Keratinocyte (primary cell): Measurements from ENCODE around the gene DEDD2. TPM values are rescaled to one million over a fixed set of nuclear protein-coding genes. Genes with fewer than 3 reads are reported as not detected.

Experiments used
- DNase-seq: peaks from one replicate; pipeline ENCODE4 v3.0.0-alpha.2; 2011; ENCODE audit warnings: low read depth, missing footprints, low spot score
- FAIRE-seq: peaks from 2 replicates; lab custom pipeline; 2011; peaks lifted over from hg19 to GRCh38; lab: Jason Lieb, UNC
- H2AFZ ChIP-seq: 2 replicates; pipeline ENCODE4 v1.6.0; 2012; ENCODE audit warnings: low read length, control low read depth, inconsistent platforms; ENCODE audit not compliant: control insufficient read depth
- H3K27ac ChIP-seq: 2 replicates; pipeline ENCODE4 v1.5.1; 2011; ENCODE audit warnings: low read length; ENCODE audit not compliant: control insufficient read depth, insufficient read depth
- H3K27me3 ChIP-seq: 3 replicates; pipeline ENCODE4 v1.6.0; 2011; ENCODE audit warnings: low read length; ENCODE audit not compliant: control insufficient read depth, insufficient read depth; ENCODE audit errors: extremely low read depth
- H3K36me3 ChIP-seq, 2 experiments: 2 replicates in 1 of 2; 3 replicates in 1 of 2; pipeline ENCODE4 v1.5.1; 2011; ENCODE audit warnings: low read length in 2 of 2, mild to moderate bottlenecking in 1 of 2; ENCODE audit not compliant: control insufficient read depth in 2 of 2, insufficient read depth in 2 of 2; ENCODE audit errors: extremely low read depth in 1 of 2
- H3K4me1 ChIP-seq: 3 replicates; pipeline ENCODE4 v1.5.1; 2011; ENCODE audit warnings: low read length; ENCODE audit not compliant: control insufficient read depth, insufficient read depth; ENCODE audit errors: extremely low read depth
- H3K4me2 ChIP-seq: 3 replicates; pipeline ENCODE4 v1.6.0; 2011; ENCODE audit warnings: low read depth, low read length; ENCODE audit not compliant: control insufficient read depth, insufficient read depth; ENCODE audit errors: extremely low read depth
- H3K4me3 ChIP-seq, 3 experiments: fragments of 200-600 bp in 1 of 3; sonication (generic) in 1 of 3; 2 replicates in 2 of 3; 3 replicates in 1 of 3; pipeline ENCODE4 v1.5.1; 2011 to 2016; ENCODE audit warnings: low read length in 3 of 3, mild to moderate bottlenecking in 3 of 3, control low read depth in 2 of 3, inconsistent platforms in 1 of 3, low read depth in 1 of 3, mixed read lengths in 1 of 3, mixed run types in 1 of 3, moderate library complexity in 1 of 3; ENCODE audit not compliant: control insufficient read depth in 2 of 3, insufficient read depth in 2 of 3; ENCODE audit errors: extremely low read depth in 1 of 3
- H3K79me2 ChIP-seq: 2 replicates; pipeline ENCODE4 v1.6.0; 2012; ENCODE audit warnings: low read length; ENCODE audit not compliant: control insufficient read depth, insufficient read depth
- H3K9ac ChIP-seq: 3 replicates; pipeline ENCODE4 v1.6.0; 2011; ENCODE audit warnings: low read length; ENCODE audit not compliant: control insufficient read depth, insufficient read depth; ENCODE audit errors: extremely low read depth
- H3K9me1 ChIP-seq: 3 replicates; pipeline ENCODE4 v1.6.0; 2011; ENCODE audit warnings: low read length; ENCODE audit not compliant: control insufficient read depth, insufficient read depth; ENCODE audit errors: extremely low read depth
- H3K9me3 ChIP-seq: 2 replicates; pipeline ENCODE4 v1.5.1; 2012; ENCODE audit warnings: low read depth, low read length; ENCODE audit not compliant: control insufficient read depth
- H4K20me1 ChIP-seq: 3 replicates; pipeline ENCODE4 v1.6.0; 2011; ENCODE audit warnings: low read length; ENCODE audit not compliant: control insufficient read depth, insufficient read depth; ENCODE audit errors: extremely low read depth
- CTCF ChIP-seq, 3 experiments: IDR thresholded peaks in 1 of 3; conservative IDR thresholded peaks in 1 of 3; optimal IDR thresholded peaks in 1 of 3; 2 replicates in 2 of 3; 3 replicates in 1 of 3; pipeline versions ENCODE3 to v1.5.1; 2011; ENCODE audit warnings: low read length in 3 of 3, mild to moderate bottlenecking in 3 of 3, moderate library complexity in 2 of 3, control low read depth in 1 of 3, inconsistent platforms in 1 of 3; ENCODE audit not compliant: insufficient read depth in 2 of 3; ENCODE audit errors: extremely low read depth in 1 of 3
- EZH2 ChIP-seq: IDR thresholded peaks from one replicate; pipeline ENCODE4 v1.6.1; 2012; ENCODE audit warnings: inconsistent platforms, mild to moderate bottlenecking, low read length, moderate library complexity
- dilution Hi-C: fragments of 300-500 bp; cut with MboI; formaldehyde crosslinking; loops from one replicate; pipeline ENCODE4 v1.7.0; 2020; ENCODE audit warnings: low sequenced_read_pairs; ENCODE audit not compliant: extremely low pct_ligation_motif_present
- polyA plus RNA-seq, 5 experiments: library from polyadenylated mRNA; depleted of rRNA in 3 of 5; stranded (reverse) in 3 of 5; stranded (forward) in 1 of 5; unstranded in 1 of 5; fragments of >200 nt; gene quantifications; 1 replicate in 1 of 5; 2 replicates in 3 of 5; 3 replicates in 1 of 5; pipeline versions ENCODE4 v1.2.1 to v1.2.3, GENCODE V29; 2011 to 2012; ENCODE audit warnings: missing spikeins in 2 of 5, low read depth in 1 of 5, low replicate concordance in 1 of 5

The DEDD2 gene
- polyA plus RNA-seq, 1 donor (not counting 4 experiments of a cell fraction or from before 2014, with no cell fraction given), result 20.8 TPM

- Histone ChIP-seq H3K27me3 (no peaks in the 10 kb centered on the region), H3K4me2 (no peak overlapping the region), H3K4me3 (no peak overlapping the region), H3K4me1 (peaks cover 45% of the 10 kb centered on the region), H4K20me1 (no peaks in the 10 kb centered on the region), H3K9me3 (peaks cover 2% of the 10 kb centered on the region), H3K27ac (no peak overlapping the region), H3K36me3 (peaks cover 20 to 28% of the 10 kb centered on the region in 2 experiments), H3K9me1 (no peaks in the 10 kb centered on the region), H3K79me2 (no peaks in the 10 kb centered on the region), H3K9ac (no peak overlapping the region), H2AFZ (no peak overlapping the region)
- no peak for FAIRE-seq
- dilution Hi-C loops, result no loop called here
- TF ChIP-seq EZH2 (no peak), CTCF (optimal IDR thresholded peaks at IDR 0.05 in 1 of 3, IDR thresholded peaks at IDR 0.05 in 1 of 3, conservative IDR thresholded peaks at IDR 0.05 in 1 of 3; ENCODE audit: extremely low read depth in 1 of 3, insufficient read depth in 2 of 3, low read length in 3 of 3) (no peak)
- no peak for DNase-seq
These were observed 21.2 kb downstream of the DEDD2 start for GRCh38 chr19:42196011-42197001.

- Histone ChIP-seq H4K20me1 (no peaks in the 10 kb centered on the region), H3K27ac (no peak overlapping the region), H3K36me3 (peaks cover 10 to 11% of the 10 kb centered on the region in 2 experiments), H3K4me1 (peaks cover 28% of the 10 kb centered on the region), H3K4me2 (no peak overlapping the region), H3K9ac (no peak overlapping the region), H2AFZ (no peak overlapping the region), H3K27me3 (no peaks in the 10 kb centered on the region), H3K9me3 (peaks cover 2% of the 10 kb centered on the region), H3K9me1 (no peaks in the 10 kb centered on the region), H3K4me3 (no peak overlapping the region), H3K79me2 (no peaks in the 10 kb centered on the region)
- dilution Hi-C loops, result no loop called here
- DNase-seq (no peak), FAIRE-seq (no peak)
- TF ChIP-seq EZH2, result no peak
These were observed 23.8 kb downstream of the DEDD2 start for GRCh38 chr19:42193706-42194105.
